WI38 (cell line): ENCODE data around the gene ANKMY2.

ENCODE experiments used
- H3K4me3 ChIP-seq: 2 replicates; pipeline ENCODE4 v1.5.1; 2011; ENCODE audit warnings: low read depth, mild to moderate bottlenecking, control low read depth, low read length
- CTCF ChIP-seq: IDR thresholded peaks from 2 replicates; pipeline ENCODE4 v1.5.1; 2012; ENCODE audit warnings: low read depth, mild to moderate bottlenecking, control low read depth, low read length

Gene ANKMY2

GRCh38 chr7:16616122-16616521 lies 29.4 kb downstream of the ANKMY2 start:
- no peak for TF ChIP-seq CTCF
- H3K4me3 ChIP-seq = no peak overlapping the region

GRCh38 chr7:16615228-16615627 lies 30.3 kb downstream of the ANKMY2 start:
- H3K4me3 ChIP-seq = no peak overlapping the region
- TF ChIP-seq CTCF = no peak

- no peak overlapping the region for H3K4me3 ChIP-seq
- no peak for TF ChIP-seq CTCF
These were observed 33.8 kb downstream of the ANKMY2 start for GRCh38 chr7:16611711-16612110.

- no peak overlapping the region for H3K4me3 ChIP-seq
- TF ChIP-seq CTCF = no peak
These were observed 35.6 kb downstream of the ANKMY2 start for GRCh38 chr7:16609842-16610450.

- H3K4me3 ChIP-seq = no peak overlapping the region
- TF ChIP-seq CTCF = no peak
These were observed 38.9 kb downstream of the ANKMY2 start for GRCh38 chr7:16606704-16607103.

GRCh38 chr7:16604054-16604453 lies 41.5 kb downstream of the ANKMY2 start:
- TF ChIP-seq CTCF = no peak
- H3K4me3 ChIP-seq = no peak overlapping the region

- TF ChIP-seq CTCF = no peak
- no peak overlapping the region for H3K4me3 ChIP-seq
These were observed 41.9 kb downstream of the ANKMY2 start for GRCh38 chr7:16603633-16604032.
